Heart left ventricle (tissue), 13 donors: ENCODE results near the gene PRKG1.

Experiments
- CTCF ChIP-seq, 12 donors: fragments of 200-600 bp; sonication (generic) in 4 of 12; IDR thresholded peaks; one replicate each; pipeline versions ENCODE4 v1.5.0 to v1.8.0; 2018 to 2022; ENCODE audit warnings: antibody characterized with exemption in 12 of 12, mild to moderate bottlenecking in 5 of 12
- POLR2A ChIP-seq, 2 donors: fragments of 450-650 bp; IDR thresholded peaks; one replicate each; pipeline ENCODE4 v1.6.1; 2017; ENCODE audit warnings: antibody characterized with exemption in 2 of 2, mild to moderate bottlenecking in 2 of 2, moderate library complexity in 2 of 2
- donor health status: ischemic (EF 13 %, LVEDD 7.1; RV severe dilation, severe dysfunction).
- donor health status: DM: no; HTN: yes; CAD: no.
- donor health status: DM: no; HTN: no; CAD: no.
- donor health status: ischemic (EF 25% LVEDD 6.9; RV normal size, moderate dysfunction).
- donor health status: ischemic (EF 25% LVEDD 5.7; RV mildly dilated, moderate dysfunction).
- donor health status: ischemic (EF 35%, LVEDD 5.7; RV mildly dilated, moderate dysfunction).
- donor health status: nonischemic (EF 11% LVEDD 7.7; RV severe dilation, severe dysfunction).
- donor health status: DM: yes; HTN: yes; CAD: no.
- donor health status: PGD.
- donor health status: ischemic (EF 29% LVEDD 5.4; RV normal size, mild dysfunction).
- donor health status: nonischemic (EF 23%, LVEDD 6.1; RV moderate dilation, normal function).

GRCh38 chr10:51180141-51180540 is 105.9 kb downstream of the PRKG1 start:
- no peak for TF ChIP-seq CTCF (IDR thresholded peaks at IDR 0.05)
- no peak for TF ChIP-seq POLR2A (IDR thresholded peaks at IDR 0.05)
